ENCODE data around the gene SMIM17.
"Not testable (repeated sequence)": the region's sequence is repeated elsewhere in the genome, so short reads cannot be mapped to it uniquely, and the experiment has no call there.

The SMIM17 gene

GRCh38 chr19:56661248-56661647 is 18.3 kb downstream of the SMIM17 start:
- no peak for DNase-seq

GRCh38 chr19:56663931-56664500 is 21.1 kb downstream of the SMIM17 start:
- no peak for DNase-seq

GRCh38 chr19:56664511-56664910 is 21.6 kb downstream of the SMIM17 start:
- DNase-seq: no peak

GRCh38 chr19:56667311-56667870 is 24.4 kb downstream of the SMIM17 start:
- DNase-seq: no peak

GRCh38 chr19:56668676-56669075 is 25.7 kb downstream of the SMIM17 start:
- no peak for DNase-seq

- no peak for DNase-seq
These were observed 27.5 kb downstream of the SMIM17 start for GRCh38 chr19:56670401-56670960.

GRCh38 chr19:56670961-56671612 is 28.1 kb downstream of the SMIM17 start:
- no peak for DNase-seq

- peak; percentile 88 for DNase-seq
These were observed 28.6 kb downstream of the SMIM17 start, which contains the start of gene ZNF835 for GRCh38 chr19:56671613-56671994. ZNF835 (minus strand) TSS chr19:56671757; CDS start chr19:56665198, 6,559 bp downstream.

- DNase-seq: not testable (repeated sequence)
These were observed 29.7 kb downstream of the SMIM17 start for GRCh38 chr19:56672610-56673009.

- no peak for DNase-seq
These were observed 35.2 kb downstream of the SMIM17 start for GRCh38 chr19:56678205-56678604.

- DNase-seq: no peak
These were observed 38.7 kb downstream of the SMIM17 start for GRCh38 chr19:56681702-56682101.

GRCh38 chr19:56683116-56683515 is 40.2 kb downstream of the SMIM17 start:
- DNase-seq: no peak

- no peak for DNase-seq
These were observed 44.1 kb downstream of the SMIM17 start for GRCh38 chr19:56687031-56687430.

- no peak for DNase-seq
These were observed 46.2 kb downstream of the SMIM17 start for GRCh38 chr19:56689198-56689597.

- no peak for DNase-seq
These were observed 47.7 kb downstream of the SMIM17 start for GRCh38 chr19:56690670-56691069.

- DNase-seq: no peak
These were observed 49.4 kb downstream of the SMIM17 start for GRCh38 chr19:56692206-56692895.

- no peak for DNase-seq
These were observed 56.6 kb downstream of the SMIM17 start for GRCh38 chr19:56699552-56699951.

GRCh38 chr19:56701895-56702294 is 58.9 kb downstream of the SMIM17 start:
- DNase-seq: no peak

- no peak for DNase-seq
These were observed 63.0 kb downstream of the SMIM17 start for GRCh38 chr19:56705939-56706338.
